HCT116 (cell line): ENCODE results near the gene CRYBG2. TPM values are rescaled to one million over a fixed set of nuclear protein-coding genes. Genes with fewer than 3 reads are reported as not detected.

Experiments used
- ATAC-seq: fragments of 200-7000 bp; cut with Tn5 transposase; 2 replicates; pipeline ENCODE4 v1.9.1; 2020; ENCODE audit warnings: mild to moderate bottlenecking, moderate library complexity
- BruUV-seq: library from RNA; stranded (reverse); fragments of 400-500 nt; replicated peaks from 2 replicates; lab custom pipeline; 2021; lab: Mats Ljungman, UMichigan
- CTCF ChIA-PET: fragments of 300-600 bp; sonication (Branson Sonifier 250); formaldehyde crosslinking; loops from one replicate; lab custom pipeline; 2021; ENCODE audit warnings: antibody characterized with exemption; lab: Charles Lee
- POLR2A ChIA-PET: fragments of 300-600, 350-600 bp; sonication (Branson Sonifier 250); formaldehyde crosslinking; loops from one replicate; lab custom pipeline; 2021; ENCODE audit warnings: antibody characterized with exemption; lab: Charles Lee
- RAD21 ChIA-PET, 2 experiments: fragments of 300-600 bp; sonication (Branson Sonifier 250); formaldehyde crosslinking; loops; one replicate each; lab custom pipeline; 2023; ENCODE audit warnings: low total read pairs in 2 of 2; ENCODE audit not compliant: uncharacterized antibody in 2 of 2, unreplicated experiment in 2 of 2, low non-redundant PET in 1 of 2; lab: Charles Lee
- DNase-seq: peaks from one replicate; pipeline ENCODE4 v3.0.0-alpha.2; 2010; ENCODE audit warnings: low read depth, low spot score
- H2AFZ ChIP-seq: fragments of 200-600 bp; shearing (Covaris generic), sonication (generic); 2 replicates; pipeline ENCODE4 v1.6.1; 2017; ENCODE audit warnings: low read depth, mixed run types, mixed read lengths, antibody characterized with exemption, low read length; ENCODE audit not compliant: poor library complexity, severe bottlenecking
- H3K27ac ChIP-seq: 2 replicates; pipeline ENCODE4 v1.5.1; 2012; ENCODE audit warnings: low read depth, low read length
- H3K27me3 ChIP-seq: fragments of 200-600 bp; sonication (generic); 2 replicates; pipeline ENCODE4 v1.6.1; 2016; ENCODE audit warnings: mixed run types, low read length, mixed read lengths; ENCODE audit not compliant: insufficient read depth
- H3K36me3 ChIP-seq, 2 experiments: fragments of 200-500 bp in 1 of 2; fragments of 200-600 bp in 1 of 2; sonication (Bioruptor generic) in 1 of 2; sonication (generic) in 1 of 2; 2 replicates each; pipeline versions ENCODE4 v1.5.1 to v1.6.1; 2014 to 2016; ENCODE audit warnings: low read length in 2 of 2, inconsistent platforms in 1 of 2, mixed read lengths in 1 of 2, mixed run types in 1 of 2; ENCODE audit not compliant: insufficient read depth in 2 of 2, control insufficient read depth in 1 of 2
- H3K4me1 ChIP-seq, 2 experiments: fragments of 200-600 bp in 1 of 2; sonication (generic) in 1 of 2; 2 replicates each; pipeline versions ENCODE4 v1.5.1 to v1.6.1; 2012 to 2017; ENCODE audit warnings: low read length in 2 of 2, inconsistent platforms in 1 of 2, mild to moderate bottlenecking in 1 of 2, mixed read lengths in 1 of 2, mixed run types in 1 of 2, moderate library complexity in 1 of 2; ENCODE audit not compliant: insufficient read depth in 2 of 2, control insufficient read depth in 1 of 2
- H3K4me2 ChIP-seq: fragments of 200-600 bp; sonication (generic); 2 replicates; pipeline ENCODE4 v1.6.1; 2017; ENCODE audit warnings: mixed run types, low read length, mixed read lengths
- H3K4me3 ChIP-seq, 2 experiments: fragments of 200-600 bp in 1 of 2; sonication (generic) in 1 of 2; replicated peaks in 1 of 2; 2 replicates each; pipeline ENCODE4 v1.5.1; 2011 to 2016; ENCODE audit warnings: low read length in 2 of 2, control low read depth in 1 of 2, low read depth in 1 of 2, mild to moderate bottlenecking in 1 of 2, mixed read lengths in 1 of 2, mixed run types in 1 of 2
- H3K79me2 ChIP-seq: fragments of 200-600 bp; sonication (generic); 2 replicates; pipeline ENCODE4 v1.6.1; 2017; ENCODE audit warnings: mild to moderate bottlenecking, mixed run types, low read length, moderate library complexity, mixed read lengths; ENCODE audit not compliant: insufficient read depth
- H3K9ac ChIP-seq: fragments of 200-600 bp; sonication (generic); 2 replicates; pipeline ENCODE4 v1.6.1; 2016; ENCODE audit warnings: low read length, mixed read lengths
- H3K9me2 ChIP-seq: fragments of 200-600 bp; sonication (generic), shearing (Covaris generic); 2 replicates; pipeline ENCODE4 v1.6.1; 2017; ENCODE audit warnings: mixed run types, mild to moderate bottlenecking, moderate library complexity; ENCODE audit not compliant: insufficient read depth
- H3K9me3 ChIP-seq, 2 experiments: fragments of 200-500 bp in 1 of 2; fragments of 200-600 bp in 1 of 2; sonication (Bioruptor generic) in 1 of 2; sonication (generic) in 1 of 2; 2 replicates each; pipeline ENCODE4 v1.6.1; 2014 to 2017; ENCODE audit warnings: low read length in 2 of 2, mixed read lengths in 2 of 2, inconsistent platforms in 1 of 2, low read depth in 1 of 2, mild to moderate bottlenecking in 1 of 2, mixed run types in 1 of 2, moderate library complexity in 1 of 2; ENCODE audit not compliant: control insufficient read depth in 1 of 2, insufficient read depth in 1 of 2
- H4K20me1 ChIP-seq: fragments of 200-600 bp; sonication (generic), shearing (Covaris generic); 2 replicates; pipeline ENCODE4 v1.6.1; 2017; ENCODE audit warnings: mixed run types, mild to moderate bottlenecking, moderate library complexity; ENCODE audit not compliant: insufficient read depth
- ATF3 ChIP-seq: IDR thresholded peaks from 2 replicates; pipeline ENCODE4 v1.6.1; 2012
- CEBPB ChIP-seq: IDR thresholded peaks from 2 replicates; pipeline ENCODE4 v1.6.1; 2012; ENCODE audit warnings: low read depth
- CTCF ChIP-seq, 3 experiments: fragments of 200-600 bp in 1 of 3; sonication (generic) in 1 of 3; IDR thresholded peaks in 2 of 3; conservative IDR thresholded peaks in 1 of 3; 2 replicates each; pipeline ENCODE4 v1.5.1; 2012 to 2017; ENCODE audit warnings: low read depth in 2 of 3, low read length in 2 of 3, antibody characterized with exemption in 1 of 3, borderline replicate concordance in 1 of 3, control low read depth in 1 of 3, mild to moderate bottlenecking in 1 of 3, mixed read lengths in 1 of 3, mixed run types in 1 of 3, moderate library complexity in 1 of 3; ENCODE audit not compliant: insufficient read depth in 1 of 3
- EGR1 ChIP-seq: IDR thresholded peaks from 2 replicates; pipeline ENCODE4 v1.6.1; 2012; ENCODE audit warnings: low read depth
- ELF1 ChIP-seq: IDR thresholded peaks from 2 replicates; pipeline ENCODE4 v1.6.1; 2012; ENCODE audit warnings: low read depth, borderline replicate concordance
- FOSL1 ChIP-seq: IDR thresholded peaks from 2 replicates; pipeline ENCODE4 v1.6.1; 2012; ENCODE audit warnings: low read depth
- MAX ChIP-seq: IDR thresholded peaks from 2 replicates; pipeline ENCODE4 v1.6.1; 2012
- POLR2A ChIP-seq: IDR thresholded peaks from 2 replicates; pipeline ENCODE4 v1.7.0; 2011; ENCODE audit warnings: borderline replicate concordance; ENCODE audit not compliant: insufficient read depth, insufficient read length; ENCODE audit errors: extremely low read depth
- POLR2AphosphoS5 ChIP-seq: IDR thresholded peaks from 2 replicates; pipeline ENCODE4 v1.6.1; 2011; ENCODE audit warnings: mild to moderate bottlenecking, low read depth, low read length, moderate library complexity
- REST ChIP-seq: IDR thresholded peaks from 2 replicates; pipeline ENCODE4 v1.6.1; 2012; ENCODE audit warnings: low read depth
- SRF ChIP-seq: IDR thresholded peaks from 2 replicates; pipeline ENCODE4 v1.6.1; 2012; ENCODE audit warnings: low read depth
- ZNF274 ChIP-seq: fragments of 200-500 bp; sonication (Bioruptor generic); IDR thresholded peaks from 2 replicates; pipeline ENCODE4 v1.6.1; 2014; ENCODE audit warnings: mild to moderate bottlenecking, low read depth, low read length, inconsistent platforms
- intact Hi-C: fragments of 100-400 bp; cut with micrococcal nuclease; formaldehyde crosslinking; loops from 2 replicates; pipeline ENCODE4 v1.10.0; 2022
- total RNA-seq: library from RNA; stranded (reverse); gene quantifications from one replicate; pipeline ENCODE4 v1.2.1, GENCODE V29; 2021; ENCODE audit not compliant: unreplicated experiment

Gene CRYBG2
- total RNA-seq, 1 experiment from 2014 or later, result 10.5 TPM

GRCh38 chr1:26403656-26404055, 49.7 kb upstream of the CRYBG2 start:
- Histone ChIP-seq H3K9me2 (no peaks in the 10 kb centered on the region), H3K27me3 (no peaks in the 10 kb centered on the region; the same call in 1 of the 2 replicates), H4K20me1 (no peaks in the 10 kb centered on the region), H3K4me3 (no peak overlapping the region), H3K9ac (no peak overlapping the region), H2AFZ (no peak overlapping the region), H3K36me3 (no peaks in the 10 kb centered on the region), H3K9me3 (no peaks in the 10 kb centered on the region), H3K79me2 (no peaks in the 10 kb centered on the region), H3K27ac (no peak overlapping the region), H3K4me1 (peaks cover 0 to under 1% of the 10 kb centered on the region in 2 experiments; a peak in 2 of 4 replicates), H3K4me2 (no peak overlapping the region)
- intact Hi-C loops, result no loop called here
- ChIA-PET RAD21 (no interaction called here), POLR2A (no interaction called here), CTCF (interaction anchor here (0.7 kb wide), 1 partner anchor 14 kb away, joined by 3 read pairs; no protein-coding TSS in a partner anchor)
- BruUV-seq, result no TSS peak
- DNase-seq (no peak), ATAC-seq (no peak)
- TF ChIP-seq MAX (no peak), SRF (no peak), ZNF274 (no peak), REST (no peak), CEBPB (no peak), ATF3 (no peak), FOSL1 (no peak), EGR1 (no peak), POLR2AphosphoS5 (no peak), ELF1 (no peak), POLR2A (no peak), CTCF (IDR thresholded peaks at IDR 0.05 in 2 of 3, conservative IDR thresholded peaks at IDR 0.05 in 1 of 3; ENCODE audit: borderline replicate concordance in 1 of 3, insufficient read depth in 1 of 3, low read depth in 2 of 3, low read length in 2 of 3) (no peak)
